HG03060 (cell line): ENCODE data around the gene CALCOCO2.
"Not testable (repeated sequence)": the region's sequence is repeated elsewhere in the genome, so short reads cannot be mapped to it uniquely, and the experiment has no call there.

Experiments
- ATAC-seq: cut with Tn5 transposase; IDR thresholded peaks from one replicate; pipeline ENCODE4 v1.9.1; 2021; ENCODE audit warnings: low read depth, moderate number of reproducible peaks; ENCODE audit not compliant: unreplicated experiment

CALCOCO2 gene

GRCh38 chr17:48820936-48821335, 9.9 kb upstream of the CALCOCO2 start:
- not testable (repeated sequence) for ATAC-seq

- no peak for ATAC-seq
These were observed 5.1 kb upstream of the CALCOCO2 start for GRCh38 chr17:48825446-48826381.

GRCh38 chr17:48831549-48831883, 681 bp downstream of the CALCOCO2 start:
- no peak for ATAC-seq

- ATAC-seq, result no peak
These were observed 4.1 kb downstream of the CALCOCO2 start for GRCh38 chr17:48834973-48835372.

GRCh38 chr17:48835971-48836370, 5.1 kb downstream of the CALCOCO2 start:
- no peak for ATAC-seq

- ATAC-seq, result not testable (repeated sequence)
These were observed 6.6 kb downstream of the CALCOCO2 start for GRCh38 chr17:48837458-48837857.

GRCh38 chr17:48840441-48840840, 9.6 kb downstream of the CALCOCO2 start:
- ATAC-seq, result no peak

- ATAC-seq, result peak; percentile 81
These were observed 10.6 kb downstream of the CALCOCO2 start for GRCh38 chr17:48841395-48841831.

- no peak for ATAC-seq
These were observed 11.9 kb downstream of the CALCOCO2 start for GRCh38 chr17:48842746-48843145.

GRCh38 chr17:48843187-48843900, 12.5 kb downstream of the CALCOCO2 start:
- no peak for ATAC-seq

- ATAC-seq, result no peak
These were observed 20.0 kb downstream of the CALCOCO2 start for GRCh38 chr17:48850792-48851323.

GRCh38 chr17:48854774-48855476, 24.1 kb downstream of the CALCOCO2 start:
- ATAC-seq, result no peak

- ATAC-seq, result no peak
These were observed 25.4 kb downstream of the CALCOCO2 start for GRCh38 chr17:48856122-48856821.

- no peak for ATAC-seq
These were observed 29.2 kb downstream of the CALCOCO2 start for GRCh38 chr17:48860034-48860433.

GRCh38 chr17:48860456-48860855, 29.6 kb downstream of the CALCOCO2 start:
- ATAC-seq, result no peak

GRCh38 chr17:48868916-48869500, 38.2 kb downstream of the CALCOCO2 start:
- no peak for ATAC-seq

- no peak for ATAC-seq
These were observed 39.0 kb downstream of the CALCOCO2 start for GRCh38 chr17:48869821-48870318.

GRCh38 chr17:48871035-48871550, 40.3 kb downstream of the CALCOCO2 start:
- ATAC-seq, result no peak
